Liver (tissue), 9 donors: ENCODE measurements around the gene C1QTNF4. TPM values are rescaled to one million over a fixed set of nuclear protein-coding genes. Genes with fewer than 3 reads are reported as not detected.

Experiments
- DNase-seq: peaks from one replicate; pipeline ENCODE4 v3.0.0-alpha.2; 2017; ENCODE audit warnings: low spot score
- H3K27ac ChIP-seq, 2 donors: one replicate each; pipeline ENCODE4 v1.7.0; 2013; ENCODE audit warnings: inconsistent platforms in 2 of 2, low read length in 2 of 2, control low read depth in 1 of 2, low read depth in 1 of 2, mild to moderate bottlenecking in 1 of 2
- H3K27me3 ChIP-seq, 4 donors: one replicate each; pipeline versions ENCODE4 v1.6.1 to v1.7.0; 2013; ENCODE audit warnings: low read length in 3 of 4, inconsistent platforms in 1 of 4, mild to moderate bottlenecking in 1 of 4, moderate library complexity in 1 of 4; ENCODE audit not compliant: control insufficient read depth in 4 of 4, insufficient read depth in 4 of 4
- H3K36me3 ChIP-seq, 4 donors: one replicate each; pipeline versions ENCODE4 v1.6.1 to v1.7.0; 2013; ENCODE audit warnings: low read length in 3 of 4, mild to moderate bottlenecking in 3 of 4, low read depth in 1 of 4, moderate library complexity in 1 of 4; ENCODE audit not compliant: control insufficient read depth in 4 of 4, insufficient read depth in 3 of 4
- H3K4me1 ChIP-seq, 4 donors: one replicate each; pipeline versions ENCODE4 v1.6.1 to v1.7.0; 2013; ENCODE audit warnings: low read length in 3 of 4, mild to moderate bottlenecking in 3 of 4, moderate library complexity in 1 of 4; ENCODE audit not compliant: control insufficient read depth in 4 of 4, insufficient read depth in 4 of 4
- H3K4me3 ChIP-seq, 3 donors: one replicate each; pipeline versions ENCODE4 v1.6.1 to v1.7.0; 2013; ENCODE audit warnings: low read length in 3 of 3, control low read depth in 1 of 3, low read depth in 1 of 3, mild to moderate bottlenecking in 1 of 3
- H3K9ac ChIP-seq, 2 donors: one replicate each; pipeline ENCODE4 v1.7.0; 2013; ENCODE audit warnings: low read length in 2 of 2, mild to moderate bottlenecking in 2 of 2, moderate library complexity in 2 of 2, control low read depth in 1 of 2, low read depth in 1 of 2
- H3K9me3 ChIP-seq, 4 donors: one replicate each; pipeline versions ENCODE4 v1.6.1 to v1.7.0; 2013; ENCODE audit warnings: low read length in 3 of 4; ENCODE audit not compliant: control insufficient read depth in 4 of 4
- ATF3 ChIP-seq: IDR thresholded peaks from 2 replicates; pipeline ENCODE4 v1.6.1; 2016; ENCODE audit warnings: antibody characterized with exemption
- CTCF ChIP-seq: fragments of 150-350 bp; IDR thresholded peaks from 2 replicates; pipeline ENCODE4 v1.5.1; 2017; ENCODE audit warnings: improper control_type of control experiment, low read depth, low read length; ENCODE audit not compliant: missing input control
- EGR1 ChIP-seq, 2 donors: IDR thresholded peaks; 2 replicates each; pipeline ENCODE4 v1.6.1; 2016 to 2018; ENCODE audit warnings: antibody characterized with exemption in 2 of 2, low read depth in 2 of 2
- FOXA1 ChIP-seq: IDR thresholded peaks from 2 replicates; pipeline ENCODE4 v1.6.1; 2016; ENCODE audit warnings: antibody characterized with exemption
- FOXA2 ChIP-seq: IDR thresholded peaks from 2 replicates; pipeline ENCODE4 v1.6.1; 2016; ENCODE audit warnings: antibody characterized with exemption
- GABPA ChIP-seq, 2 donors: IDR thresholded peaks in 1 of 2; conservative IDR thresholded peaks in 1 of 2; 2 replicates each; pipeline ENCODE4 v1.6.1; 2016; ENCODE audit warnings: antibody characterized with exemption in 2 of 2, mild to moderate bottlenecking in 1 of 2, moderate library complexity in 1 of 2
- HNF4A ChIP-seq, 2 donors: conservative IDR thresholded peaks; 2 replicates each; pipeline ENCODE4 v1.6.1; 2016; ENCODE audit warnings: antibody characterized with exemption in 2 of 2, mild to moderate bottlenecking in 2 of 2
- HNF4G ChIP-seq: IDR thresholded peaks from 2 replicates; pipeline ENCODE4 v1.6.1; 2016; ENCODE audit warnings: antibody characterized with exemption
- JUND ChIP-seq, 2 donors: IDR thresholded peaks; 2 replicates each; pipeline ENCODE4 v1.6.1; 2016; ENCODE audit warnings: antibody characterized with exemption in 2 of 2
- MAX ChIP-seq: IDR thresholded peaks from 2 replicates; pipeline ENCODE4 v1.6.1; 2016; ENCODE audit warnings: antibody characterized with exemption
- NR2F2 ChIP-seq: IDR thresholded peaks from 2 replicates; pipeline ENCODE4 v1.6.1; 2016; ENCODE audit warnings: antibody characterized with exemption
- RAD21 ChIP-seq, 2 donors: IDR thresholded peaks; 2 replicates each; pipeline ENCODE4 v1.6.1; 2016; ENCODE audit warnings: antibody characterized with exemption in 2 of 2, mild to moderate bottlenecking in 2 of 2
- REST ChIP-seq: IDR thresholded peaks from 2 replicates; pipeline ENCODE4 v1.6.1; 2016; ENCODE audit warnings: antibody characterized with exemption, mild to moderate bottlenecking
- RXRA ChIP-seq, 2 donors: IDR thresholded peaks; 2 replicates each; pipeline ENCODE4 v1.6.1; 2017 to 2018; ENCODE audit warnings: antibody characterized with exemption in 2 of 2, mild to moderate bottlenecking in 1 of 2
- SP1 ChIP-seq: IDR thresholded peaks from 2 replicates; pipeline ENCODE4 v1.6.1; 2018; ENCODE audit warnings: antibody characterized with exemption, mild to moderate bottlenecking
- TAF1 ChIP-seq: conservative IDR thresholded peaks from 2 replicates; pipeline ENCODE4 v1.6.1; 2016; ENCODE audit warnings: antibody characterized with exemption, mild to moderate bottlenecking
- YY1 ChIP-seq: IDR thresholded peaks from 2 replicates; pipeline ENCODE4 v1.6.1; 2016; ENCODE audit warnings: antibody characterized with exemption, mild to moderate bottlenecking
- ZBTB33 ChIP-seq: IDR thresholded peaks from 2 replicates; pipeline ENCODE4 v1.6.1; 2016; ENCODE audit warnings: antibody characterized with exemption
- WGBS: extraction: QIAGEN DNeasy Blood & Tissue Kit; methylation state at CpG from one replicate; pipeline ENCODE4 v1.1.7; 2013; 5-methylcytosine and 5-hydroxymethylcytosine counted together
- polyA plus RNA-seq, 2 donors: library from polyadenylated mRNA; stranded (reverse) in 1 of 2; unstranded in 1 of 2; fragments of 200-250 nt in 1 of 2; fragments of >200 nt in 1 of 2; fragmentation: Nextera tagmentation in 1 of 2; extraction: Ambion mirVana in 1 of 2; gene quantifications; one replicate each; pipeline versions ENCODE4 v1.2.1 to v1.2.3, GENCODE V29; 2013 to 2015
- total RNA-seq, 2 donors: library from RNA; depleted of rRNA; stranded (reverse); fragments of >200 nt; gene quantifications; one replicate each; pipeline ENCODE4 v1.2.3, GENCODE V29; 2014
- donor health status: healthy.
- donor health status: healthy.
- donor health status: healthy.
- donor health status: healthy.
- donor health status: healthy.

Gene C1QTNF4
- total and polyA plus RNA-seq, 4 donors, result 0.08 to 1.8 (median 0.32) TPM

- no peak for DNase-seq
- H3K9ac ChIP-seq, result no peak overlapping the region
- no peak overlapping the region for H3K27ac ChIP-seq
- peaks cover 0 to 15% (median 4%) of the 10 kb centered on the region in 4 donors for H3K36me3 ChIP-seq
- H3K9me3 ChIP-seq, result no peaks in the 10 kb centered on the region
- no peak overlapping the region for H3K4me3 ChIP-seq
- no peak for TF ChIP-seq FOXA2
- no peak for TF ChIP-seq ATF3
- TF ChIP-seq RAD21 (IDR thresholded peaks at IDR 0.05), result no peak
- no peak for TF ChIP-seq YY1
- TF ChIP-seq RXRA (IDR thresholded peaks at IDR 0.05), result no peak
- no peak for TF ChIP-seq ZBTB33
- no peak for TF ChIP-seq CTCF
- no peak for TF ChIP-seq JUND (IDR thresholded peaks at IDR 0.05)
- no peak for TF ChIP-seq GABPA (IDR thresholded peaks at IDR 0.05 in 1 of 2, conservative IDR thresholded peaks at IDR 0.05 in 1 of 2)
- TF ChIP-seq TAF1, result no peak
- no peak for TF ChIP-seq SP1
- TF ChIP-seq MAX, result no peak
- TF ChIP-seq REST, result no peak
- no peak for TF ChIP-seq EGR1 (IDR thresholded peaks at IDR 0.05; ENCODE audit: low read depth in 2 of 2)
- TF ChIP-seq HNF4A (conservative IDR thresholded peaks at IDR 0.05), result no peak
- no peak for TF ChIP-seq HNF4G
- no peak for TF ChIP-seq FOXA1
- no peak for TF ChIP-seq NR2F2
- 88% methylated on average over 3 of the region's 3 CpGs for WGBS
- peaks cover 3 to 36% (median 29%) of the 10 kb centered on the region in 4 donors for H3K4me1 ChIP-seq
- H3K27me3 ChIP-seq, result no peaks in the 10 kb centered on the region
Measured at GRCh38 chr11:47570651-47571356, 23.4 kb downstream of the C1QTNF4 start.
